Stimulated activated CD8-positive, alpha-beta memory T cell treated with anti-CD3 and anti-CD28 coated beads, Interleukin-15, amount 100 ng/mL, for 1 hour (primary cell): Measurements from ENCODE around the gene PAMR1.

ENCODE experiments used
- DNase-seq: peaks from one replicate; pipeline ENCODE4 v3.0.0-alpha.2; 2020; ENCODE audit warnings: low read depth

The PAMR1 gene

GRCh38 chr11:35402751-35403660 lies 122.4 kb downstream of the PAMR1 start:
- DNase-seq = no peak

DNA sequence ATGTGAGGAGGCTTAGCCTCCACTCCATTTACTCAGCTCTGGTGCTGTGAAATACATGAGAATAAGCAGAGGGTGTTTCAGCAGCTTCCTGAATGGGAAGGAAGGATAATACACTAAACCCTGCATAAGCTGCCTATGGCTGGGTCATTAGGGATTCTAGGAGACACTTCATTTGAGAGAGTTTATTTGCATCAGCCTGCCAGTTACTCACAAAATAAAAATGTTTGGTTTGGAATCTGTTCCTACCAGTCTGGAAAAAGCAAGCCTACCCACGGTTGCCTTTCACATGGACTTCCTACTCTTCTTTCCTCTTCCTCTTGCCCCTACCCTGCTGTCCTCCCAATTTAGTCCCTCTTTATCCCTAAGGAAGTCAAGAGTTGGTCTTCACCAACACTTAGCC lies 126.5 kb downstream of the PAMR1 start:
- DNase-seq = no peak

- no peak for DNase-seq
Measured at GRCh38 chr11:35394941-35395340, 130.5 kb downstream of the PAMR1 start.

- DNase-seq = no peak
Measured at GRCh38 chr11:35393098-35393497, 132.3 kb downstream of the PAMR1 start.

DNA sequence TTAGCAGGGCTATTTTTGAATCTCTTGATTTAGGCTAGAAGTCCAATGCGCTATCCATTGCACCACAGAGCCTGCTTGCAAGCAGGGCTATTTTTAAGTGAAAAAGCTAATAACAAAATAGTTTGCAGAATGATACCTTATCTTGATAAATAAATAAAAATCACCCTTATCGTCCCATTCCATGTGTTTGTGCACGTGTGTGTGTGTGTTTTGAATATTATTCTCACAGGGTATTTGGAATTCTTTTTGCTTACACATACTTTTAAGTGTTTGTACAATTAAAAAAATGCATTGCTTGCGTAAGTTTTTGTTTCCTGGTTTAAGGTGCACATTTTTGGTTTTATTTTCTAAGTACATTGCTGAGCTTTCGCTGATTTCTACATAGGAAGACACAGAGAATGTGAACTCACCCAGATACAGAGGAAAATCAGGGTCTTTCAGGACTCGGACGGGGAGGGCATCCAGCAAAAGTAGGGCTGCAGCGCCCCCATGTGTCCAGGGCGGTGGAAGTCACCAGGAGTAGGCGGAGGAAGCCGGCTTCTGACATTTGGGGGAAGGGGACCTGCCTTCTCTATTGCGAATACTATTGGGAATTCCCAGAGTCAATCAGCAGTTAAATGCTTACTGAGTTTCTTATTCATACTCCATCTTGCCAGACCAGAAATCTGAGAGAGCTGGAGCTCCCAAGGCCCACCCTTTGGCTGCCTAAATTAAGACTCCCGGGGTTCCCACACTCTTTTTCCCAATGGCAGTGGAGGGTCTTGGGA lies 133.3 kb downstream of the PAMR1 start:
- peak; percentile 81 for DNase-seq

GRCh38 chr11:35390737-35391682 lies 134.4 kb downstream of the PAMR1 start:
- no peak for DNase-seq

GRCh38 chr11:35389897-35390465 lies 135.4 kb downstream of the PAMR1 start:
- DNase-seq = no peak

- DNase-seq = no peak
Measured at GRCh38 chr11:35389112-35389511, 136.3 kb downstream of the PAMR1 start.

DNA sequence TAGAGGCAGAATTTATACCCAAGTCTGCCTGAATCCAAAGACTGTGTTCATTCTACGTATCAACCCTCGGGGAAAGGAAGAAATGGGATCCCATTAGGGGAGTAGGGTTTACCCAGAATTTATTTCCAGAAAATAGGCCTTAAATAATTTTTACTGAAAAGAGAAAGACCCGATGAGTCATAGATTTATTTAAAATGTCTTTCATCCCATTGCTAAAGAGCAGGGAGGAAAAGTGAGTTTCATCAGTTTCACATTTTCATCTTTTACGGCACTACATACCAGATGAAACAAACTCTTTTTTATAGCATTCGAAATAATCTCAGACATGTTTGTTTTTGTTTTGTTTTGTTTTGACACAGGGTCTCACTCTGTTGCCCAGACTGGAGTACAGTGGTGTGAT lies 137.4 kb downstream of the PAMR1 start:
- DNase-seq = no peak

GRCh38 chr11:35387111-35387982 lies 138.1 kb downstream of the PAMR1 start:
- DNase-seq = no peak

- DNase-seq = no peak
Measured at GRCh38 chr11:35383953-35384352, 141.5 kb downstream of the PAMR1 start.
